HG03066 (cell line): ENCODE results near the gene FBXO30.

Experiments
- ATAC-seq: cut with Tn5 transposase; IDR thresholded peaks from one replicate; pipeline ENCODE4 v1.9.1; 2021; ENCODE audit warnings: low read depth; ENCODE audit not compliant: unreplicated experiment

Gene FBXO30

DNA sequence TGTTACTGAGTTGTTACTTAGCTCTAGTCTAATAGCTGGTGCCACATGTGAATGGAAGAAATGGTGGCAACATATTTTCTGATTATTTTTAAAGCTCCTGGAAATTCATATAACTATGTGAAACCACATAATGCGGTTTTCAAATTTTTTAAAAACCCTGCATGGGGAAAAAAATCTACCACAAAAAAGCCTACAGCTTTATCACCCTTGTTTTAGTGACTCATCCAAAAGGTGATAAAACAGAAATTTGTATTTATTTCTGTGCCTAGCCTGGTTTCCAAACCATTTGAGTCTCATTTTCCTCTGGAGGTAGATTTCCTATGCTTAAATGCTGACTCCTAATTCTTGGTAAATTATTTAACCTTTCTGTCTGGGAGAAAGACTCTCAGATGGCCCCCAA lies 5.4 kb upstream of the FBXO30 start:
- ATAC-seq: no peak

DNA sequence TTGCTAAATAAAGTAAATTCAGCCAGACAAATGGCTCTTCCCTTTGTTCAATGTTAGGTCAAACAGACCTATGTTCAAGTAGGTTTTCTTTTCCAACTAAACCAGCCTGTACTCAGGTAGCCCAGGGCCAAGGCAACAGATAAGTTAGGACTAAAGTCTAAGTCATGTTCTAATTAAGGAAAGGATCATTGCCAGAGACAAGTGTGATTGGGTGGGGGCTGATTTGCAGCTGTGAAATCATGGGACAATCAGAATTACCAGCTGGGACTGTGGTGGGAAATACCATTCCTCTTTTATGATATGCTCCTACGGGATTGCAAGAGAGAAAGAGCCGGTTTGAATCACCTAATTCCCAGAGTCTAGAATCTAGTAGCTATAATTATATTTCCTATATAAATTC lies 4.2 kb upstream of the FBXO30 start:
- ATAC-seq: no peak

DNA sequence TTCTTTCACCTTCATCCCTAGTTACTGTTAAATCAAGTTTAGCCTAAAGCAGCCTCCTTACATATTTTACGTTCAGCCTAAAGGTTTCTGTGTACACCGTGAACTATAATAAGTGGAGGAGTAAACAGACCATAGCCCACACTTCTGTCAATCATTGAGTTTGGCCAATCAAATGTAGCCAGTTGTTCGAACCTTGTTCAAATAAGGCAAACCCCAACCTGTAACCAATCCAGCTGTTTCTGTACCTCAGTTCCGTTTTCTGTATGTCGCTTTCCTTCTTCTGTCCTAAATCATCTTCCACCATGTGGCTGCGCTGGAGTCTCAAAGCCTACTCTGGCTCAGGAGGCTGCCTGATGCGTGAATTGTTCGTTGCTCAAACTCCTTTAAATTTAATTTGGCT lies 1.8 kb upstream of the FBXO30 start:
- ATAC-seq: no peak

DNA sequence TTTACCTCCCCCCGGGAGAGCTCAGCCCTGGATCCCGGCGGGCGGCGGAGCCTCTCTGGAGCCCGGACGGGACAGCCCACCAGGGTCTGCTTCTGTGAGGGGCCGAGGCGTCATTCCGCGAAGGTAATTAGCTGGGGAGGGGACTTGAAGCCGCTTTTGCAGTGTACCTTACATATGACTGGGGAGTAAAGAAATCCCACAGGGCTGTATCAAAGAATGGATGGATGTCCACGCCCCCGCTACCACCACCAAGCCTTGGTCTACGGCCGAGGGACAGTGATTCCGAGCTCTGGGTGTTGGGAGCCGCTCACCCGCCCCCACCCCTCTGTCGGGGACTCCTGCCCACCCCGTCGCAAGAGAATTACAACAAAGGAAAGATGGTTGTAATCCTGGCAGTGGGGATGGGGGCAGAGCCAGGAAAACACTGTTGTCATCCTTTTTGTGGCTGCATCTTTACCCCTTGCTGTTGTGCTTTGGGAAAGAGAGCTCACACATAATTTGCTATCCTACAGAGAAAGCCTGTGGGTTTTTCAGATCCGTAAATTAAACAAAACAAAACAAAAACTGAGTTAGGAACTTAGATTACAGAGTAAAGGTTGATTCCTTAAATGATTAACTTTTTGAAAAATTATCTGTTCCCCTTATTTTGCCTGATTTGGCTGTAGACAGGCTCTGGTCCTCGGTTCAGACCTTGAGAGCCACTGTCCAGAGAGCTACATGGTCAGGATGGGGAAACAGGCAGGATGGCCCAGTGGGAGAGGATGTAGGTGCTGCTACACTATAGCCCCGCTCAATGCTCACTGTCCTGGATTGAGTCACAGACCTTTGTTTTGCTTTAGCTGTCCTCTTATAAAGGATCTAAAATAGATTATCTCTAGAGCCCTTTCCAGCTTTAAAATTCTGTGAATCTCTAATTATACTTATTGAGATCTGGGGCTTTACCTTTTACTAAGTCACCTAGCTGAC lies 997 bp upstream of the FBXO30 start:
- peak; percentile 5 for ATAC-seq

DNA sequence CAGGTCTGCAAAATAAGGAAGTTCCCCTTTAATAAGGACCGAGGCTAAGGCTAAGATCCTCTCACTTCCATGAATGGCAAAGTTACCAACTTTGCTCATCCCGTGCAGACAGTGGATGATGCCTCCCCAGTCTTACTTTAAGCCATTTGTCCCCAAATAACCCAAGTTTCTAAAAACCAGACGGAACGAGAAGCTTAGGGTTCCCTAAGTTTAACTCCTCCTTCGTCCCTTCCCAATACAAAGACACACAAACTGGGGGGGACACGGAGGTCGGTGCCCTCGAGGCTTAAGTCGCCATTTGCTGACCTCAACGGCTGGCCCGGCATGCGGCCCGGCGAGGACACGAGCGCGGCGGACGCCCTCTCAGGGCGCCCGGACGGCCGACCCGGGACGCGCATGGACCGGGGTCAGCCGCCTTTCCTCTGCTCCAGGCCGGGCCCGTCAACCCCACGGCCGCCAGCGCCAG lies 527 bp downstream of the FBXO30 start:
- peak; percentile 17 for ATAC-seq

DNA sequence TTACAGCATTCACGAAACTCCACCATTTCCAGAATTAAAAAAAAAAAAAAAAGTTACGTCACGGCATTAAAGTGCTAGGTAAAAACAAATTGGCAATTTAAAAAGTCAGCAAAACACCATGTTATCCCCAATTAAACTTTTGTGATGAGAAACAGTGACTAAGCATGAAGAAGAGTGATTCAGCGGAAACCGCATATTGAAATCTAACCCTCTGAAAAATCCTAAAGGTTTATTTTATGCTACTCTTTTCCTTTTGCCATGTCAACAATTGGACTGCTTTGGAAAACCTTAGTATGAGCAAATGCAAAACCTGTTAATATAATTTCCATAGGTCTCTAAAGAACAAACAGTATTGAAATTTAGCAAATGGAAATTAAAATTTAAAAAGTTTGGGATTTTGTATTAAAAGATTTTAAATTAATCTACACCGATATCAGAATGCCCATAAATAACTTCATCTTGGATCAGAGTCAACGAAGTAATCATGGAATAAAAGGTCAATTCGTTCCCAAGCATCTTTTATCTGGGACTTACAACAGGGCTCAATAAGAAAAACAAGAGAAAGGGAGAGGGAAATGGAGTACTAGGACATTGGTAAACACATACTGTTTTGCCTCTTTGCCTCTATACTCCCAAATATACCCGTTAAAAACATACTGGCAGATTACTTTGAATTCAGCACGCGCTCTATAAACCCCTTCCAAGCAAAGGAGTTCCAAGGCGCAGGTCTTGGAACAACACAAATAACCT lies 1.1 kb downstream of the FBXO30 start:
- no peak for ATAC-seq

DNA sequence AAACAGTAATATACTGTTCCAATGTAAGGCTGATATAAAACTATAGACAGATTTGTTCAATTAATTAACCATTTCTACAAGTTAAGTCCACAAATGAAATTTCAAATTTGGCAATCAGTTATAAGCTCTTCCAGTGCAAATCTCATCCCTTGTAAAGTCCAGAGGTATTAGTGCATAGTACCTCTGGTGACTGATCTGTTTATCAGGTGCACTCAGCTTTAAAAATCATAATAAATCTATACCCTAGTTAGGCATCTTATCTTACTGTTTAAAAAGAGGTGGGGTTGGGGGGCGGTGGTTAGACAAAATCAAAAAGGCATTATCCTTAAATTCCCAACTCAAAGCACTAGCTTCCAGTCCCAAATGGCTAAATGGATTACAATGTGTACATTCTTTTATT lies 2.9 kb downstream of the FBXO30 start:
- no peak for ATAC-seq

DNA sequence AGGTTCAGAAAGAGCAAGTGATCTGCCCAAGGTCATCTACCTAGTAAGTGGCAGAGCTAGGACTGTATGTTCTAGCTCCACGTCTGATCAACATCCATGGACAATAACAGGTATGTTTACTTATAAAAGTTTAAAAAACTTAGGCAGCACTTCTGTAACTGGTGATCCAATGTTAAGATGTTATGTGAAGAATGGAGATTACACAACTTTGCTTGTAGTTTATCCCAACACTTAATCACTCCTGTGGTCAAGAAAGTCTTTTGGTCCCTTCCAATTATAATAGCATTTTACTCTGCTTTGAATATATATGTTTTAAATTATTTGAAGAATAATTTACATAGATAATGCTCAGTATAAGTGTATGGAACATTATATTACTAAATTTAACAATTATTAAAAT lies 4.8 kb downstream of the FBXO30 start:
- ATAC-seq: no peak

DNA sequence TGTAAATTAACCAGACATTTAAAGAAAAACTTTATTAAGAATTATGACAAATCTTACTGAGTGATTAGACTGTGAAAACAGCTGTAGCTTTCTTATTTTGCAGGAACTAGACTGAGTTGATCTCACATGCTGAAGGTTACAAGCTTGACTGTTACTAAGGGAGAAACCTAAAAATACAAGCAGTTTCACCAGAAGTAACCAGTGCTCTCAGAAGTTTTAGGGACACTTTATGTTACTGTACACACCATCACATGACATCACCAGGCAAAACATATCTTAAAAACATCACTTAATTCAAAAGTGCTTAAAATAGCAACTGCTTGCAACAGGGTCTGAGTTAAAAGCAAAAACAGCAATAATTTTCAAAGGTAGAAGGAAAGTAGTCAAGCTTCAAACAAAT lies 5.4 kb downstream of the FBXO30 start:
- peak; percentile 75 for ATAC-seq

DNA sequence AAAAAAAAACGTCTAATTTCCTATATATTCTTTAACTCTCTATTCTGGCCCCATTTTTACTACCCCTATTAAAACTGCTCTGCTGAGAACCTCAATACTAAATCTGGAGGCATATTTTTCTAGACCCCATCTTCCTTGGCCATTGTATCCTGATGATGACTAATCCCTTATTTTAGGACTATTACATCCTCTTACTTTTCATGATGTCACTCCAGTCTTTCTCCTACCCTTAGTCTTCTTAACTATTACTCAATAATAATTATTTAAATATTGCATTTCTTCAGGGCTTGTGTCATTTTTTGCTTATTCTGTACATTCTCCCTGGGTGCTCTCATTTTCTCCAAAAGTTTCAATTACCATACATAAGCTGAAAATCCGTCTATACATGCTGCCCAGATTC lies 6.4 kb downstream of the FBXO30 start:
- no peak for ATAC-seq

DNA sequence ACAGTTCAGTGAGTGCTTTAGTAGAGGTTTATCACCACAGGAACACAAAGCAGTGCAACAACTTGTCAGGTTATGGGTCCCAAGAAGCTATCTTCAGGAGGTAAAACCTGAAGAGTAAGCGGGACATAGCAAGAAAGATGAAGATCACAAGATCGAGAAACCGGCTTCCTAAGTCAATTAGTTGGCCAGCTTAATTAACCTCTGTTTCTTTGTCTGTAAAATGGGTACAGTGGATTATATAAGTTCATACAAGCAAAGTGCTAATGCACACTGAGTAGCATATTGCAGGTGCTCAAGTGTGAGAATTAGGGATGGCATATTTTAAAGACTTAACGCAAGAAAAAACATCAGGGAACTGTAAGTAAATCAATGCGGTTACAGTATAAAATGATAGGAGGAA lies 12.5 kb downstream of the FBXO30 start:
- ATAC-seq: no peak

DNA sequence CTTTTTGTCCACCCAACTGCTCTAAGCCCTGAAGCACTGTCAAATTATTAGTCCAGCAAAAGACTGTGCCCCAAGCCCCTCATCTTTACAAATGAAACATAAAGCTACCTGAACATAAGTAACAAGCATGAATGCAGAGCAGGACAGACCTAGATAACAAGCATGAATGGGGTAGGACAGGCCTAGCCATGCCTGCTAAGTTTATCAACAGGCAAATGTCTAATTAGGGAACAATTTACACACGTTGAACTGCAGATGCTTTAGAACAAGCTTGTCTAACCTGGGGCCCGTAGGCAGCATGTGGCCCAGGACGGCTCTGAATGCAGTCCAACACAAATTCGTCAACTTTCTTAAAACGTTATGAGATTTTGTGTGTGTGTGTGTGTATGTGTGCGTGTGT lies 13.6 kb downstream of the FBXO30 start:
- ATAC-seq: no peak

DNA sequence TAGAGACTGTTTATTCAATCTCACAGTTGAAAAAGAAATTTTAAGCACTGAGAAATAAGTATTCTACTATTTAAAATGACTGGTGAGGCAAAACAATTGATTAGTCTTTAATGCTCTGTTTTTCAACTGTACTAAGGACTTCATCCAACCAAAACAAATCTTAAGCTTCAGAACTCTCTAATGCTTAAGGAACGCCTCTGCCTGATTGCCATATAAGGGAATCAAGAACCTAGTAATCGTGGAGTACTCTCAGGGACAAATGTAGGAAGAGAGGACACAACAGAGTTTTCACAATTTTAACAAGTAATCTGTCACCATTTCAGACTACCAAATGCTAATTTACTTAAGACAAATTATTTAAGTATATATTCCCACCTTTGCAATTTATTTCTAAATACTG lies 16.1 kb downstream of the FBXO30 start:
- no peak for ATAC-seq

DNA sequence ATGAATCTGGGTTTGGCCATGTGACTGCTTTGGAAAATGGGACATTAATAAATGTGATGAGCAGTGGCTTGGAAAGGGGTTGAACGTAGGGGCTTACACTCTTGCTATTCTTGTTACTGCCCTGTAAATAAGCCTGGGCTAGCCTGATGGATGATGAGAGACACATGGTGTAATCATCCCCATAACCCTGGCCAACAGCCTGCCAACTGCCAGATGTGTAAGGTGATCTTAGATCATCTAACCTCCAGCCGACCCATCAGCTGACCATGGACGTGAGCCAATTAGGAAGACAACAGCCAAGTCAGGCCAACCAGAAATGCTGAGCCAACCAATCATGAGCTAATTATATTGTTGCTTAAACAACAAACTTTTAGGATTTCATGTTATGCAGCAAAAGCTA lies 25.2 kb downstream of the FBXO30 start:
- no peak for ATAC-seq

DNA sequence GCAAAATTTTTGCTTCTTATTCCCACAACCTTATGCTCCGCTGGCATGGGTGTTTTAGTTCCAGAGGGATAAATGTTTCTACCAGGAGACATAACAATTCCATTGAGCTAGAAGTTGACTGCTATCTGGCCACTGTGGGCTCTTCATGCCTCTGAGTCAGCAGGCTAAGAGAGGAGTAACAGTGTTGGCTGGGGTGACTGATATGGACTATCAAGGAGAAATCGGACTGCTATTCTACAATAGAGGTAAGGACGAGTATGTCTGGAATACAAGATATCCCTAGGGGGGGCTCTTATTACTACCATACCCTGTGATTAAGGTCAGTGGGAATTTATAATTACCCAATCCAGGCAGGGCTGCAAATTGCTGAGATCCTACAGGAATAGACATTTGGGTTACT lies 26.9 kb downstream of the FBXO30 start:
- ATAC-seq: no peak

DNA sequence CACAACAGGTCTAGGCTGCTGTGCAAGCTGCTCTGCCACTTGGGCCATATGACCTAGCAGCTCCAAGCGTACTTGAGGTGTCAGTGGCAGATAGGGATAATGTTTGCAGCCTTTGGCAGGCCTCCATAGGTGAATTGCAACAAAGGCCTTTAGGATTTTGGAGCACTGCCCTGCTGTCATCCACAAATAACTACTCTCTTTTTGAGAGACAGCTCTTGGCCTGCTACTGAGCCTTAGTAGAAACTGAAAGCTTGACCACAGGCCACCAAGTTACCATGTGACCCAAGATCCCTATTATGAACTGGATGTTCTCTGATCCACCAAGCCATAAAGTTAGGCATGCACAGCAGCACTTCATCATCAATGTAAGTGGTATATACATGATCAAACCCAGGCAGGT lies 29.9 kb downstream of the FBXO30 start:
- peak; percentile 78 for ATAC-seq

DNA sequence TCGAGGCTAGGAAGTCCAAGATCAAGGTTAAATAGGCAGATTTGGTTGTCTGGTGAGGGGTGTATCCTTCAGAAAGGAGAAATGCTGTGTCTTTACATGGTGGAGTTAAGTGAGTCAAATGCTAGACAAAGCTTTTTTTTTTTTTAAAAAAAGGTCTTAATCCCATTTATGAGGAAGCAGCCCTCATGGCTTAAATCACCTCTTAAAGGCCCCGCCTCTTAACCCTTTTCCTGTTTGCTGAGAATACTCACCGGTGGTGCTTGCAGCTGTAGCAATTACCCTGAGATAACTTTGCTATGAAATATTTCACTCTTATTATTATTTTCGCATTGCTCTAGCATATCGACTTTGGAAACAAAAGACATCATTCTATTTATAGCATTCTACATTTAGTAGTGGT lies 30.8 kb downstream of the FBXO30 start:
- no peak for ATAC-seq

DNA sequence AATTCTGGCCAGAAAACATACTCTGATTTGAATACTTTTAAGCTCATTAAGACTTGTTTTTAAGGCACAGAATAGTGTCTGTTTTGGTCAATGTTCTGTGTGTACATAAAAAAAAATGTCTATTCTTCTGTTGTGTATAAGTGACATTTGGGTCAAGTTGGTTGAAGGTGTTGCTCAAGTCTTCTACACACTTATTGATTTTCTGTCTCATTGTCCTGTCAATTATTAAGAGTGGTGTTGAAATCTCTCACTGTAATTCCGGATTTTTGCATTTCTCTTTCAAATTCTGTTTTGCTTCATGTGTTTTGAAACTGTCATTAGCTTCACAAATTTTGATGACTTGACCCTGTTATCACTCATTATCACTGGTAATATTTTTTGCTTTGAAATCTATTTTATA lies 41.7 kb downstream of the FBXO30 start:
- ATAC-seq: no peak

DNA sequence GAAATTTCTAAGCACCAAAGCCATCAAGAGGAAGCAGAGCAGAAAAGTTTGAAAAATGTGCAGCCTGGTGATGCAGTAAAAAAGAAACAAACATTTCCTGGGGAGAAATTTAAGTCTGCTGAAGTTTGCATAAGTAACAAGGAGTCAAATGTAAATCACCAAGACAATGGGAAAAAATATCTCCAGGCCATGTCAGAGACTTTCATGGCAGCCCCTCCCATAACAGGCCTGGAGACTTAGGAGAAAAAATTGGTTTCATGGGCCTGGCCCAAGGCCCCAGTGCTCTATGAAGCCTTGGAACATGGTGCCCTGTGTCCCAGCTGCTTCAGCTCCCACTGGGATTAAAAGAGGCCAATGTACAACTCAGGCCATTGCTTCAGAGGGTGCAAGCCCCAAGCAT lies 49.1 kb downstream of the FBXO30 start:
- no peak for ATAC-seq

DNA sequence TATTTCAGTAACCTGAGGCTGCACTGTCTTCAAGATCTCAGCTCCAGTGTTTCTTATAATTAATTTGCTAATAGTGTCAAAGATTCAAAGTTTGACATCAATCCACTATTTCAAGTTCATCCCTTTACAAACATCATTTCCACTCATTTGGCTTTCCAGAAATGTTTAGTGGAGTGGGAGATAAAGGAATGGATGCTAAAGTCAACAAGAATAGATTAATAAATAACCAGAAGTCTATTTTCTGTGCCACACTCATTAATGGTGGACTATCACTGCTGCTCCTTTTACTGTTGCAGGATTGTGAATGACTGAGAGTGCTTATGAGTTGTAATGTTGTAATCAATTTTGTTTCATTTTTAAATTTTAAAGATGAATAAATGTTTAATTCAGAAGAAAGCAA lies 50.9 kb downstream of the FBXO30 start:
- no peak for ATAC-seq

DNA sequence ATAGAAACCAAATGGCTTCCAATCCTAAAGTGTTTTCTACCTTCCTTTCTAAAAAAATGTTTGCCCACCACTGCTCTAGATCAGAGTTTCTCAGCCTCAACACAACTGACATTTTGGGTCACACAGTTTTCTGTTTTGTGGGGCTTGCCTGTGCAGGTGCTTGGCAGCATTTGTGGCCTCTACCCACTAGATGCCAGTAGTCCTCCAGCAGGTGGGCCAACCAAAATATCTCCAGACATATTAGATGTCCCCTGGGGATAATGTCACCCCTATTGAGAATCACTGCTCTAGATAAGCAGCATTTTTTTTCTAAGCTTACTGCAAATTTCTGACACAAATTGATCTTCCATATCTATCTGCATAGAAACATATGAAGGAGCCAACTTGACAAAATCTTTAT lies 53.0 kb downstream of the FBXO30 start:
- ATAC-seq: no peak

DNA sequence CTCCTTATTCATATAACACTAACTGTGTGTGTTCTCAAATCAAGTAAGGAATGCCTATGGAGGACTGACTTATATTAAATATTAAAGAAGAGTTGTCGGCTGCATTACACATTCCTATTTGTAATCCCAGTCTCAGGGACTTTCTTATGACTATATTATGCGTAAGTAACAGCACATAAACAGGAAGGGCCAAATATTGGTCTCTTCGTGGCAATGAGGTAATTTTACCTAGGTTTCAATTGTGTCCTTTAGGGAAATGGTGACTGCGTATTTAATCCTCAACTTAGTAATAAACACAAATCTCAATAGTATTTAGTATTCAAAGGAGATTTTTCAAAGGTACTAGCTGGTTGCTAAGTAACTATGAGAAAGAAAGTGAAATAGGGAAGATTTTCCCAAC lies 56.5 kb downstream of the FBXO30 start:
- ATAC-seq: no peak
